GM12873 (cell line): ENCODE data around the gene KRTAP2-1.
"Not testable (repeated sequence)": the region's sequence is repeated elsewhere in the genome, so short reads cannot be mapped to it uniquely, and the experiment has no call there.

Experiments
- CTCF ChIP-seq: IDR thresholded peaks from 2 replicates; pipeline ENCODE4 v1.5.1; 2012; ENCODE audit warnings: low read depth, mild to moderate bottlenecking, moderate library complexity, low read length, control low read depth; ENCODE audit not compliant: insufficient read depth; ENCODE audit errors: missing control alignments

The KRTAP2-1 gene

GRCh38 chr17:41046735-41047465, at the start of gene KRTAP2-1:
Gene KRTAP2-1 (minus strand): TSS chr17:41047316. CDS start chr17:41047267, 49 bp downstream.
- not testable (repeated sequence) for TF ChIP-seq CTCF

DNA sequence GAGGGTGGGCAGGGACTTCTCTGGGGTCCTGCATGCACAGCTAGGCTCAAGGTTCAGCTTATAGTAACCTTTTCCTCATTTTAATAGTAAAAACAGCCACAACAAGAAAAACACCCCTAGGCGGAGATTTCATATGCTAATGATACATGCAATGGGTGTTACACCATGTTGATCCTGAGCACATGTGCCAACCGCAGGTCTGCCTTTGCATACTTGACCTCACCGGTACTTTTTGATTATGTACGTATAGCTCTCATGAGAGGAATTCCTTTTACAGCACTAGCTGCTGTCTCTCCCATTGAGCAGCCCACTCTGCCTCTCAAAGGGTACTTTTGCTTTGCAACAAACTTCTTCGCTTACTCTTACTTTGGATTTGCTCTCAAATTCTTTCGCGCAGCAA, 48.9 kb upstream of the KRTAP2-1 start:
- TF ChIP-seq CTCF, result no peak

DNA sequence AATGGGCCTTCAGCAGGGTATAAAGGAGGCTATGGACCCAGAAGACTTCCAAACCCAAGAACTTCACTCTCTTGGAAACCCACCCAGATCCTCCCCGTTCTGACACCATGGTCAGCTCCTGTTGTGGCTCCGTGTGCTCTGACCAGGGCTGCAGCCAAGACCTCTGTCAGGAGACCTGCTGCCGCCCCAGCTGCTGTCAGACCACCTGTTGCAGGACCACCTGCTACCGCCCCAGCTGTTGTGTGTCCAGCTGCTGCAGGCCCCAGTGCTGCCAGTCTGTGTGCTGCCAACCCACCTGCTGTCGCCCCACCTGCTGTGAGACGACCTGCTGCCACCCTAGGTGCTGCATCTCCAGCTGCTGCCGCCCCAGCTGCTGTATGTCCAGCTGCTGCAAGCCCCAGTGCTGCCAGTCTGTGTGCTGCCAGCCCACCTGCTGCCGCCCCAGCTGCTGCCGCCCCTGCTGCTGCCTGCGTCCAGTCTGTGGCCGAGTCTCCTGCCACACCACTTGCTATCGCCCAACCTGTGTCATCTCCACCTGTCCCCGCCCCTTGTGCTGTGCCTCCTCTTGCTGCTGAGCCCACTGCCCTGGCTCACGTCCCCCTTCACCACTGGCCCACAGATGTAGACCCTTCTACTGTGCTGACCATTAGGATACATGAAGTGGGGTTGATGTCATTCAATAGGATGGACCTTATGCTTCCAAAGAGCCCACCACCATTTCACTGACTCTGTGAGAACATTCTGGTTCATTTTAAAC, 37.2 kb upstream of the KRTAP2-1 start, which contains the start of gene KRTAP4-7:
KRTAP4-7 (plus strand) TSS at position 51 of the 757 bp plus-strand sequence; CDS start at position 108, 57 bp downstream.
- TF ChIP-seq CTCF, result not testable (repeated sequence)

DNA sequence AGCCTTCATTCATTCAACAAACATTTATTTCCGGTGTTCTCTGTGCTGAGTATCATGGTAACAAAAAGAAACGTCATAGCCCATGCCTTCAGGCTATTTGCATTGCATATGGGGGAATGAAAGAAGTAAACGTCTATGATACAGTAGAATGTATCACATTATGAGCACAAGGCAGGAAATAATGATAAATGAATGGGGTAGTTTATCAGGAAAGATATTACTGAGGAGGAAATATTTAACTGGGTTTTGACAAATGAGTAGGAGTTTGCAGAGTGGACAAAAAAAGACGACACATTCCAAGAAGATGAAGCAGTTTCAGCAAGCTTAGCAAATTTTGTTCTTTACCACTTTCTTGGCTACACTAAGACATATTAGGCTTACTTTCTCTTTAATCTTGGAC, 35.5 kb upstream of the KRTAP2-1 start:
- TF ChIP-seq CTCF, result no peak

DNA sequence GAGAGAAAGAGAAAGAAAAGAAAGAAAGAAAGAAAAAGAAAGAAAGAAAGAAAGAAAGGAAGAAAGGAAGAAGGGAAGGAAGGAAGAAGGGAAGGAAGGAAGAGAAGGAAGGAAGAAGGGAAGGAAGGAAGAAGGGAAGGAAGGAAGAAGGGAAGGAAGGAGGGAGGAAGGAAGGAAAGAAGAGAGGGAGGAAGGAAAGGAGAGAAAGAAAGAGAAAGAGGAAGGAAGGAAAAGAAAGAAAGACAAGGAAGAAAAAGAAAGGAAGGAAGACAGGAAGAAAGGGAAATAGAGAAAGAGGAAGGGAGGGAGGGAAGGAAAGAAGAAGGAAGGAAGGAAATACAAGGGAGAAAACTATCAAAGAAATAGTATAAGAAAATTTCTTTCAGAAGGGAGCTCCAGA, 29.7 kb upstream of the KRTAP2-1 start:
- no peak for TF ChIP-seq CTCF

GRCh38 chr17:41073676-41074075, 26.6 kb upstream of the KRTAP2-1 start:
- no peak for TF ChIP-seq CTCF

- no peak for TF ChIP-seq CTCF
These were observed 24.7 kb upstream of the KRTAP2-1 start for GRCh38 chr17:41071606-41072360.
